HEK293T (cell line): ENCODE results near the gene DDX23.

Source experiments
- ARNT ChIP-seq: fragments of 450-650 bp; IDR thresholded peaks from 2 replicates; pipeline ENCODE4 v1.6.1; 2017; ENCODE audit warnings: mild to moderate bottlenecking
- BHLHE40 ChIP-seq: fragments of 450-650 bp; IDR thresholded peaks from 2 replicates; pipeline ENCODE4 v1.6.1; 2016; ENCODE audit warnings: mild to moderate bottlenecking, moderate library complexity, borderline replicate concordance
- CTBP1 ChIP-seq: fragments of 450-650 bp; IDR thresholded peaks from 2 replicates; pipeline ENCODE4 v1.6.1; 2016; ENCODE audit warnings: borderline replicate concordance
- ELF4 ChIP-seq: fragments of 450-650 bp; IDR thresholded peaks from 2 replicates; pipeline ENCODE4 v1.6.1; 2017; ENCODE audit warnings: antibody characterized with exemption
- FOXK2 ChIP-seq: fragments of 450-650 bp; IDR thresholded peaks from 2 replicates; pipeline ENCODE4 v1.6.1; 2016; ENCODE audit warnings: mild to moderate bottlenecking
- FOXM1 ChIP-seq: fragments of 450-650 bp; IDR thresholded peaks from 2 replicates; pipeline ENCODE4 v1.6.1; 2017; ENCODE audit warnings: mild to moderate bottlenecking, borderline replicate concordance
- PKNOX1 ChIP-seq: fragments of 450-650 bp; IDR thresholded peaks from 2 replicates; pipeline ENCODE4 v1.6.1; 2016
- SP1 ChIP-seq: fragments of 450-650 bp; IDR thresholded peaks from 2 replicates; pipeline ENCODE4 v1.6.1; 2017
- SUZ12 ChIP-seq: fragments of 450-650 bp; IDR thresholded peaks from 2 replicates; pipeline ENCODE4 v1.6.1; 2016; ENCODE audit warnings: mild to moderate bottlenecking
- TARDBP ChIP-seq: fragments of 450-650 bp; IDR thresholded peaks from 2 replicates; pipeline ENCODE4 v1.6.1; 2016
- ZNF384 ChIP-seq: fragments of 450-650 bp; IDR thresholded peaks from 2 replicates; pipeline ENCODE4 v1.6.1; 2016

- no peak for TF ChIP-seq FOXM1
- no peak for TF ChIP-seq PKNOX1
- no peak for TF ChIP-seq ARNT
- TF ChIP-seq ZNF384, result no peak
- no peak for TF ChIP-seq FOXK2
- TF ChIP-seq ELF4, result no peak
- no peak for TF ChIP-seq TARDBP
- TF ChIP-seq SP1, result no peak
- no peak for TF ChIP-seq BHLHE40
- TF ChIP-seq CTBP1, result no peak
- no peak for TF ChIP-seq SUZ12
Observed at GRCh38 chr12:48901278-48901677, 49.3 kb upstream of the DDX23 start.
